SKM-1 (cell line): ENCODE results near the gene TSPAN4.

Source experiments
- DNase-seq: peaks from one replicate; lab custom pipeline; 2025; ENCODE audit not compliant: unreplicated experiment; lab: John Stamatoyannopoulos, UW

TSPAN4 gene

DNA sequence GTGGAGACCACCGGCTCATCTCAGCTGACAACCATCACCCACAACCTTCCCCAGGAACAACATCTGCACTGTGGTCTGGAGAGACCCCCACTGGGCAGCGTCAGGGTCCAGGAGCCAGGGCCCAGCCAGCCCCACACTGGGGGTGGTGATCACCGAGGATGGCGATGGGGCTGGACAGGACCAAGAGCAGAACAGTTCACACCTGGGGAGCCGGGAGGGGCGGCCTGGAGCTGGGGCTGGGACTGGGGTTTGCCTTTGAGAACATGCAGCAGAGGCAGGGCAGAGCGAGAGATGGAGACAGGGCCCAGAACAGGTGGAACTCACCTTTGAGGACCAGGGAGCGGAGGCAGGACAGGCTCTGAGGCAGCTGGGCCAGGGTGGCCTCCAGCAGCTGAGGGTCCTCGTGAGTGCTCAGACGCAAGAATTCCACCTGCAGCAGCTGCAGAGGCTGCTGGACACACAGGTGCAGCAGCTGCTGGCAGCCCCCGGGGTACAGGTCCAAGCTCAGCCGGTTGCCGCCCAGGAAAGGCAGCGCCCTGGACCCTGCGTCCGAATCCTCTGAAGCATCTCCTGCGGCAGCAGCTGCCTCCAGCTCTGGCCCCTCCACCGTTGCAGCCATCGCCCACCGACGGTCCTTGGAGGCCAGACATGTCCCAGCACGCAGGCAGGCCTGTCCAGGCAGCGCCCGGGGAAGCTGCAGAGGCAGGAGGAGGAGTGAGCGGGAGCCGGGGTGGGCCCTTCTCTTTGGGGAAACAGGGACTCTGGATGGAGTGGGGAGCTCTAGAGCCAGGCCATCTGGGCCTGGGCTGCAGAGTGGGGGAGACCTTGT, 38.7 kb upstream of the TSPAN4 start:
- no peak for DNase-seq

DNA sequence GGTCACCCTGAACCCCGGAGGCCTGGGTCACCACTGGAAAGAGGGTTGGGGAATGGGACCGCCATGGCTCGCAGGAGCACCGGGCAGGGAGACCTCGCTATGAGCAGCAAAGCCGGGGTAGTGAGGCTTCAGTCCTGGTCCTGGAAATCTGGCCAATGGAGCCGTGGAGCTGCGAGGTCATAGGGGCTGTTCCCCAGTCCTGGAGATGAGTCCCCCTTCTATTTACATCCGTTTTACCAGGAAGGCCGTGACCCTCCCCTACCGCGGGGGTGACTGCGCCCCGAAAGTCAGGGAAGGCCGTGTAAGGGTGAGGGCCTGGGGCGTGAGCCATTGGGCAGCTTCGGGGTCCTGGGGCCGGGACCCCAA, 38.1 kb upstream of the TSPAN4 start:
- DNase-seq, result no peak

DNA sequence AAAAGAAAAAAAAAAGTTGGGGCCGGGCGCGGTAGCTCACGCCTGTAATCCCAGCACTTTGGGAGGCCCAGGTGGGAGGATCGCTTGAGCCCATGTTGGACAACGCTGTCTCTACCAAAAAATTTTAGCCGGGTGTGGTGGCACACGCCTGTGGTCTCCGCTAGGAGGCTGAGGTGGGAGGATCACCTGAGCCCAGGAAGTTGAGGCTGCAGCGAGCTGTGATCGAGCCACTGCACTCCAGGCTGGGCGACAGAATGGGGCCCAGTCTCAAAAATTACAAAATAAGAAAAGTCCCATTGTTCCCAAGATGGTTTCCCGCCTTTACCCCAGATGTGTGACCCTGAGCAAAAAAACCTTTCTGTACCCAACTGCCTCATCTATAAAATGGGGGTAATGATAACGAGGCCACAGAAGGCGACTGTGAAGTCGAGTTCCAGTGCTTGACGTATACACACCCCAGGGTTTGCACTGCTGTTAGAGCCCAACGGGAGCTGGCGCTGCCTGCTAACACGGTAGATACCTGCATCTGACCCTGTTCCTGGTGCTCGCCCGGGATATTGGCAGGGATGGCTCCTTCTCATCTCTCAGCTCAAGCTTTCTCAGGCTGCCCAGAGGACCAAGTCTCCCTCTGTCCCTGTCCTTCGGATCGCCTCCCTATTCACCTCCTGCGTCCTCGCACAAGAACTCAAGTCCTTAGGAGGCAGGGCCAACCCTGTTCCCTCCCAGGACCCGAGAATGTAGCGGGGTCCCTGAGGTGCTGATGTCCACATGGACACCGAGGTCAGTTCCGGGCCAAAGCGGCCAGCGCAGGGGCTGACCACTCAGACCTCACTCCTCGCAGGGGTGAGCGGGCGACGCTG, 34.0 kb upstream of the TSPAN4 start:
- DNase-seq, result no peak

DNA sequence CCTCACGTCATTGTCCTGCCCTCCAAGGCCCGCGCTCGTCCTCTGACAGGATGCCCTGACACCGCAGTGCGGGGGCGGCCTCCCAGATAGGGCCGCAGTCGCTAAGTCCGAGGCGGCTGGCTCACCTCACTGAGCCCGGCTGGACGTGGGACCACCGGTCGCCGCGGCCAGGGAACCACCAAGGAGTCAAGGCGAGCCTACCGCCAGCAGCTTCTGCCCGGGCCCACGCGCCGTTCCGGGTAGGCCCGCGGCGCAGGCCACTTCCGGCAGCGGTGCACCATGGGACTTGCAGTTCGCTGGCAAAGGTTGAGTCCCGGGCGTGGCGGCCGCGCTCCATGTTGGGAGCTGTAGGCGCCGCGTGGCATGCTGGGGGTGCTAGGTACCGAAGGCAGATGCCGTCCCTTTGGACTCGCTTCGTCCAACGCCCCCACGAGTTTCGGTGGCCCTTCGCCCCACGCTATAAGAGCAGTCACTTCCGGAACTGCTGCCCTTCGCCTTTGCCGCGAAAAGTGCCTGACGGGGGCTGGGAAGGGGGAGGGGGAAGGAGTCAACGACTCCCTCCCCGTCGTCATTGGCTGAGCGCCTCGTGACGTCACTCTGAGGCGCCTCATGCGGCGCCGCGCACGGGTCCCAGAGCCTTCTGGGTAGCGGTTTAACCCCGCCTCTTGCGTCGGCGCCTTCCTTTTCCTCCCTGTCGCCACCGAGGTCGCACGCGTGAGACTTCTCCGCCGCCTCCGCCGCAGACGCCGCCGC, 33.2 kb upstream of the TSPAN4 start, which contains the start of gene RPLP2:
RPLP2 (plus strand) TSS at position 681 of the 753 bp plus-strand sequence. CDS start 268 bp downstream, outside the sequence.
- DNase-seq, result peak; percentile 86

DNA sequence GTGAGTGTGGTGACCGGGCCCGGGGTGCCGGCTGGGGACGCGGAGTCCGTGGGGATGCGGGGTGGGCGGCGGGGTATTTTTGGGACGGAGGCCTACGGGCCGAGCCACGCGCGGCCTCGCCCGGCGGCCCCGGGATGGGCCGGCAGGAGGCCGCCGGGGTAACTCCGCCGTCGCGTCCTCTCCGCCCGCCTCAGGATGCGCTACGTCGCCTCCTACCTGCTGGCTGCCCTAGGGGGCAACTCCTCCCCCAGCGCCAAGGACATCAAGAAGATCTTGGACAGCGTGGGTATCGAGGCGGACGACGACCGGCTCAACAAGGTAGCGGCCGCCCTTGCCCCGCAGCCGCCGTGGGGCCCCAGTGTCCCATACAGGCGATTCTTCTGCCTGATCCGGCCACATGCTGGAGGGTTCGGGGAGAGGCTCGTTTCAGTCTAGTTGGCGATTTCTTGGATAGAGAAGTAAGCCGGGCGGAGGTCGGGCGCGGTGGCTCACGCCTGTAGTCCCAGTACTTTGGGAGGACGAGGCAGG, 32.5 kb upstream of the TSPAN4 start:
- no peak for DNase-seq

DNA sequence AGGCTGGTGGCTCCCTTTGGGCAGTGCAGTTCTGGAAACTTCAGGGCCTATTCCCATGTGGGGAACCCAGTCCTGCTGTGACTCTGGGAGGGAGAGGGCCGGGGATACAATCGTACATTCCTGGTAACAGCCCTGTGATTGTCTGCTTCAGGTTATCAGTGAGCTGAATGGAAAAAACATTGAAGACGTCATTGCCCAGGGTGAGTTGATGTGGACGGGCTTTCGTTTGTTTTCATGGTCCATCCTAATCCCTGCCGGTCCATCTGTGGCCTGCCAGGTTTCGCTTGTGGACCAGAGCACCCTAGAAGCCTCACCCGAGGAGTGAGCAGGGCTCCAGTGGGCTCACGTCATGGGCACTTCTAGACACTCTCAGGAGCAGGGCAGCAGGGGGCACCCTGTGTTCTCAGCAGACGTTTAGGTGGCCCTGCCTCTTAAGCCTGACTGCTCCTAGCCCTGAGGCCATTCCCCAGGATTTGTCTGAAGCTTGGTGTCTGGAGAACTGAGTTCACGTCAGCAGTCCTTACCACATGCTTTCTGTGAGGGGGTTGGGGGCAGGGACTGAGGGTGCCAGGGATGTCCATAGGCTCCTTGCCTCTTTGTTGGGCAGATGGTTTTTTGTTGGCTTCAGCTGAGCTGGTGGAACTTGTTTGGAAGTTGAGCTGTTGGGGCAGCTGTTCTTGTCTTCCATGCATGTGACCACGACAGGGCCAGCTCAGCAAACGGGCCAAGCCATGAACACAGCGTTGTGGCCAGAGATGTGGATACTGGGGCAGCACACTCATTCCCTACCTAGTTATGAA, 31.0 kb upstream of the TSPAN4 start:
- no peak for DNase-seq

DNA sequence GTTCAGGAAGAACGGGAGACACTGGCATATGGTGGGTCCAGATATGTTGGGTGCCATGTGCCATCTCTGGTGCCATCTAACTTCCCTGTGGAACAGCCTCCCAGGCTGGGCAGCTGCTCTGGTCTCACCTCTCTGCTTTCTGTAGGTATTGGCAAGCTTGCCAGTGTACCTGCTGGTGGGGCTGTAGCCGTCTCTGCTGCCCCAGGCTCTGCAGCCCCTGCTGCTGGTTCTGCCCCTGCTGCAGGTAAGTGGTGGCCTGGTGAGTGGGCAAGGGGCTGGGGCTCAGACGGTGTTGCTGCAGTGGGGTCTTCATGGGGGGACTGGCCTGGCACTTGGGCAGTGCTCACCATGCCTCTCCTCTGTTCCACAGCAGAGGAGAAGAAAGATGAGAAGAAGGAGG, 30.3 kb upstream of the TSPAN4 start:
- no peak for DNase-seq

DNA sequence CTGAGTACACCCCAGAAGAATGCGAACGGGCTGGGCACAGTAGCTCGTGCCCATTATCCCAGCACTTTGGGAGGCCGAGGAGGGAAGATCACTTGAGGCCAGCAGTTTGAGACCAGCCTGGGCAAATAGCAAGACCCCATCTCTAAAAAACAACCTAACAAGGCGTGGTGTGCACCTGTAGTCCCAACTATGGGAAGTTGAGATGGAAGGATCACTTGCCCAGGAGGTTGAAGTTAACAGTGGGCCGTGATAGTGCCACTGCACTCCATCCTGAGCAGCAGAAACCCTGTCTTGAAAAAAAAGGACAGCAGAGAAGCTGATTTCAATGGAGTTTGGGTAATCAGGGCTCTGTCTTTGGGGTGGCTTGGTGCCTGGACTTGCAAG, 29.6 kb upstream of the TSPAN4 start:
- DNase-seq, result no peak

DNA sequence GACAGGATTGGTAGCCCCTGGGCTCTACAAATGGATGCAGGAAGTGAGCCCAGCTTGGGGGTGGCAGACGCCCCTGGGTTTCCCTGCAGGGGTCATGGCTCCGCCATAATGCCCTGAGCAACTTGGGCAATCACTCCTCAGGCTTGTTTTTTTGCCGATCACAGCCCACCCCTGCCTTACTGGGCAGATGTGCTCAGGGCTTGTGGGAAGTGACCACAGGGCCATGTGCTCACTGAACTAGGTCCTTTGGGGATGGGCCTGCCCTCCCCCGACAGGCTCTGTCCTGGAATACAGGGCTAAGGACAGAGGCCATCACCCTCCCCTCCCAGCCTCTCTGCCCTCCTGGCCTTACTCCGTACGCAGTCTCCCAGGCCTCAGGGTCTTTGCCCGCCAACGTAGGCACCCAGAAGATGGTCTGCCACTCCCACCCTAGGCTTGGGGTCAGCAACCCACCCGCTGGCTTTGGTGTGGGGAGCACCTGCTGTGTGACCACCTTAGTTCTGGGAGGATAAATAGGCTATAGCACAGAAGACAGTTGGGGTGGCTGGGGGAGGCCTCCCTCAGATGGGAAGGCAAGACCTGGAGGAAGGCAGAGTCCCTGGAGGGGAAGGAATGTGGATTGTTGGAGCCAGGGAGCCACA, 29.1 kb upstream of the TSPAN4 start:
- DNase-seq, result no peak

DNA sequence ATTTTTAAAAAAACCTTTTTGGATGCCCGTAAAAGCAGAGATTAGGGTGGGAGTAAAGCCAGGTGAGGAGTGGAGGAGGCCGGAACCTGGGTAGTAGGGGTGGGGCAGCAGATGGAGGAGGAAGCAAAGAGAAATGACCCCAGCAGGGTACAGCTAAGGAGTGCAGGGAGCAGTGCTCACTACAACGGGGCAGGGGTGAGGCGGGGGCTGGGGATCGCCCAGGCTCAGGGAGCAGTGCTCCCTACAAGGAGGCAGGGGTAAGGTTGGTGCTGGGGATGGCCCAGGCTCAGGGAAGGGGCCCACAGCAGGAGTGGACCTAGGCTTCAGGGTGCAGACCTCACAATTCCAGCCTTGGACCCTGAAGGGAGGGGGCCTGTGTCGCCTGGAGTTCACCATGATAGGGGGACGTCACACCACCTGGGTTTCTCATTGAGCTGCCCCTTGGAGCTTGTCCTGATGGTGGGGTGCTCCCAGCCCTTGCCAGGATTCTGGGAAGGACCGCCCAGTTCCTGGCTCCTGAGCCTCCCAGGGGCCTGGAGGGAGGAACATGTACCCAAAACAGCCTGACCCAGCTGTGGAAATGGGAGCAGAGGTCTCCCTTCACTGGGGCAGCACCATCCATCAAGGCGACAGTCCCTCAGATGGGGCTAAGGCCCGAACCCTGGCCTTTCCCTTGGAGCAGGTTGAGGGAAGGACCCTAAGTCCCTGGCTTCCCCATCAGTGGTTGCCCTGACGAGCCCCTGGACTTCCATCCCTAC, 26.8 kb upstream of the TSPAN4 start:
- no peak for DNase-seq

DNA sequence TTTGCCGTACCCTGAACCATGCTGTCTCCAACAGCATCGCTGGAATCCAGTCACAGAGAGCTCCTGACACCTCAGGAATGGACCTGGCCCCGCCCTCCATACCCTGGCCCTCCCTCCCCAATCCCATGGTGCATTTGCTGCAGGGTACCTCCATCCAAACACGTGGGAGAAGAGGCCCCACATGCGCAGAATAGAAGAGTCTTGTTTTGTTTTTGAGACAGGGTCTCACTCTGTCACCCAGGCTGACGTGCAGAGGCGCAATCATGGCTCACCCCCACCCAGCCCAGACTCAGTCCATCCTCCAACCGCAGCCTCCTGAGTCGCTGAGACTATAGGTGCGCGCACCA, 26.2 kb upstream of the TSPAN4 start:
- no peak for DNase-seq

DNA sequence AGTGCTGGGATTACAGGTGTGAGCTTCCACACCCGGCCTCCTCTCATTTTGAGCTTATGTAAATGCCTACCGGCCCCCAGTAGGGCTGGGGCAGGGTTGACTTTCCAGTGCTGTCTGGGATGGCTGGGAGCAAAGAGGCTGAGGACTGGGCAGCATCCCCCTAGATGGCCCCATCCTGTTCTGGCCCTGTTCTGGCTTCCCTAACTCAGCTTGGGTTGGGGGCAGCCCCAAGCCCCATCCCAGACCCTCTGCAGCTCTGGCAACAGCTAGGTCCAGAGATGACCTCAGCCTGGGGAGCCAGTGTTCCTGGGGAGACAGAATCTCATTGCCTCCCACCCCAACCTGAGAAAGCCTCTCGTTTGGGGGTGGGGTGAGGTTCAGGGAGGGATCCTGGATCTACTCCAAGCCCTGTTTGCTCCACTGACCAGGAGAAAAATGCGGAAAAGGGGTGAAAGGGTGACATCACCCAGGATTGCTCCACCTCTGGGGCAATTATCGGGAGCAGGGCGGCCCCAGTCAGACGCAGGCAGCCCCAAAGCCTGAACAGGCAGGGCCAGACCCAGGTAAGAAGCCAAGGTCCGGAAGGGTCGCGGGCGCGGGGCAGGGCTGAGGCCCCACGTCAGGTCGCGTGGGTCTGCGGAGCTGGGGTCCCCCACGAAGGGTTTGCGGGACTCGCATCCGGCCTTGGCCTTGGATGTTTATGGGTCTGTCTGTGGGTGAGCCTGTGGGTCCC, 24.1 kb upstream of the TSPAN4 start, which contains the start of gene PNPLA2:
PNPLA2 (plus strand) TSS at position 519 of the 733 bp plus-strand sequence. CDS start 805 bp downstream, outside the sequence.
- DNase-seq, result no peak

DNA sequence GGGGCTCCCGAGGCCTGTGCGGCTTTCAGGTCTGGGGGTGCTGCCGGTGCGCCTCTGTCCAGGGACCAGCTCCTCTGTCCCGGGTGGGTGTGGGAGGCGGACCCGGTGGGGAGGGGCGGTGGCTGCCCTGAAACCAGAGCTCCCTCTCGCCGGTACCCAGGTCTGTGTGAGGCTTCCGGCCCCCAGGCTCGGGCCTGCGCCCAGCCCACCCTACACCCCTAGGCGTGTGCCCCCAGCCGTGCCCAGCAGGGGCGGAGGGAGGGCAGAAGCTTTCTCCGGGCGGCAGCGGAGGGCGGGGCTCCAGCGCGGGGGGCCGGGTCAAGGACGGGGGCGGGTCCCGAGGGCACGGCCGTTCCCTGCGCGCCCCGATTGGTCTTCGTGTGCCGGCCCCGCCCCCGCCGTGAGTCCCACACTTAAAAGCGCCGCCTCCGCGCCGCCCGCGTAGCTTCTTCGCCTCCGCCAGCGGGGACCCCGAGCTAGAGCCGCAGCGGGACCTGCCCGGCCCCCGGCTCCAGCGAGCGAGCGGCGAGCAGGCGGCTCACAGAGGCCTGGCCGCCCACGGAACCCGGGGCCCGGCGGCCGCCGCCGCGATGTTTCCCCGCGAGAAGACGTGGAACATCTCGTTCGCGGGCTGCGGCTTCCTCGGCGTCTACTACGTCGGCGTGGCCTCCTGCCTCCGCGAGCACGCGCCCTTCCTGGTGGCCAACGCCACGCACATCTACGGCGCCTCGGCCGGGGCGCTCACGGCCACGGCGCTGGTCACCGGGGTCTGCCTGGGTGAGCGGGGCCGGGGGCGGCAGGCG, 23.3 kb upstream of the TSPAN4 start:
- peak; percentile 84 for DNase-seq

DNA sequence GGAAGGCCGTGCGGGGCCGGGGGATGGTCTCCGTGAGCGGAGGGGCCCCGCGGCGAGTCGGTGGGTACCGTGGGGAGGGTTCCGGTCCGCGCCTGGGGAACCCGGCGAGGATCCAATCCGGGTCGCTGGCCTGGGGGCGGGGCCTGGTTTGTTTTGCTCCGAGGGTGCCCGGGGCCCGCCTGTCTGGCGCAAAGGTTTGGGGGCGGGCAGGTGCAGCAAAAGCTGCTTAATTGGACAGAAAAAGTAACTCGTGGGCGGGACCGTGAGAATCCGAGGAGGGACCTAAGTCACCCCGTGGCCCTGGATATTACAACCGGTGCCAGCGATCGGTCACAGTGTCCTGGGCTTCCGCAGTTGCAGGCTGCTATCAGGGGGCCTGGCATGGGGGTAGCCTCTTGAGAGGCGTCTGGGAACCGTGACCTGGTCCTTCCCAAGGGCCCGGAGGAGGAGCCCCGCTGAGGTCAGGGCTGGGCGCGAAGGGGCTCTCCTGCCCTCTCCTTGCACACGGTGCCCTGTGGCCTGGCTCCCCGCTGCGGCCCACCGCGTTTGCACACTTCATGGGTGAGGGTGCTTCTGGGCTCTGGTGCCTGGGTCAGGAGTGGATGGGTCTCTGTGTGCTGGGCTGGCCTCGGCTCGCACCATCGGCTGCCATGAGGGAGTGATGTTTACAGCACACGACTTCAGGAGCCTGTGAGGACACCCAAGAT, 22.6 kb upstream of the TSPAN4 start:
- DNase-seq, result peak; percentile 64

DNA sequence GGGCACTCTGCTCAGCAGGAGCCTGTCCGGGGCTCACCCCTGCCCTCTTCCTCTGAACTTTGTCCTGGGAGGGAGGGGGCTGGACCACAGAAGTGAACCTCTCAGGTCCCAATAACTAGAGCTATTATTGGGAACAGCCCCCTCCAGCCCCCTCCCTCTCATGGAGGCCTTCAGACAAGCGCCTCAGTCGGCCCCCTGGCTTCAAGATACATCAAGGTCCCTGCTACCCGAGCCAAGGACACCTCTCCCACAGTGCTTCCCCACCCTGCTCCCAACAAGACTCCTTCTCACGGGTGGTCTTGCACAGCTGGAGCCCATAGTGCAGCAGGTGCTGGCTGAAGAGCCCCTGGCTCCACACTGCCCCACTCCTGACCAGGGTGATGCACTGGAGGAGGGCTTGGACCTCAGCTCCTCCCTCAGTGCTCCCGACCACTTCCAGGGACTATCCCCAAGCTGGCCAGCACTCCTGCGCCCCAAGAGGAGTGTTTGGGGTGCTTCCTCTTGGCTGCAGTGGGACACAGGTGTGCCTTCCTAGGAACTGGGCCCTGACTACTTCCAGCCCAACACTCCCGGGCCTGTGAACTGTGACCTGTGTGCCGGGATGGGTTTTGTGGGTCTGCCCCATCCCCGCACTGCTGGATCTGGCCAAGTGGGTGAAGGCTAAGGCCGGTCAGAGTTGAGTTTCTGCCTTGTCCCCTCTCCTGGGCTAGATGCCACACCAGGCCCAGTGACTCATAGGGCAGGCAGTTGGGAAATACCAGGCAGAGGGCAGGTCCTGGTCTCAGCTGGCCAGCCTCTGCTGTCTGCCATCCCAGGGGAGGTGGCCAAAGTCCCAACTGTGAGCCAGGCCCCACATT, 21.8 kb upstream of the TSPAN4 start:
- DNase-seq, result no peak
